H7 (cell line): ENCODE measurements around the gene RAD54L. TPM values are rescaled to one million over a fixed set of nuclear protein-coding genes. Genes with fewer than 3 reads are reported as not detected.
"Not testable (repeated sequence)": the region's sequence is repeated elsewhere in the genome, so short reads cannot be mapped to it uniquely, and the experiment has no call there.

ENCODE experiments used
- DNase-seq: peaks from one replicate; pipeline ENCODE4 v3.0.0; 2012
- H3K27me3 ChIP-seq: 2 replicates; pipeline ENCODE4 v1.6.0; 2011; ENCODE audit warnings: mild to moderate bottlenecking, low read length; ENCODE audit not compliant: control insufficient read depth, insufficient read depth
- H3K36me3 ChIP-seq: replicated peaks from 2 replicates; pipeline ENCODE4 v1.5.1; 2011; ENCODE audit warnings: low read length; ENCODE audit not compliant: control insufficient read depth, insufficient read depth
- H3K4me3 ChIP-seq: 2 replicates; pipeline ENCODE4 v1.5.1; 2011; ENCODE audit warnings: low read depth, mild to moderate bottlenecking, control low read depth, low read length, moderate library complexity; ENCODE audit not compliant: insufficient read depth
- total RNA-seq: library from RNA; depleted of rRNA; stranded (reverse); fragments of >200 nt; shearing (Covaris generic); gene quantifications from 2 replicates; pipeline ENCODE4 v1.2.3, GENCODE V29; 2014; rRNA removed

The RAD54L gene
- total RNA-seq, 1 experiment from 2014 or later, result 46.7 TPM

- Histone ChIP-seq H3K36me3 (peaks cover 26% of the 10 kb centered on the region), H3K4me3 (no peak overlapping the region)
These were observed 62.0 kb downstream of the RAD54L start for GRCh38 chr1:46309401-46310159.

GRCh38 chr1:46310321-46310720 lies 62.8 kb downstream of the RAD54L start:
- H3K36me3 ChIP-seq, result peaks cover 28% of the 10 kb centered on the region

More at GRCh38 chr1:46309401-46310159, 62.0 kb downstream of the RAD54L start:
- no peaks in the 10 kb centered on the region for H3K27me3 ChIP-seq
- no peak for DNase-seq

GRCh38 chr1:46315669-46316403 lies 68.3 kb downstream of the RAD54L start:
- no peaks in the 10 kb centered on the region for H3K27me3 ChIP-seq
- no peak for DNase-seq
- H3K36me3 ChIP-seq, result peaks cover 23% of the 10 kb centered on the region
- H3K4me3 ChIP-seq, result no peak overlapping the region

More at GRCh38 chr1:46310321-46310720, 62.8 kb downstream of the RAD54L start:
- no peak for DNase-seq
- no peaks in the 10 kb centered on the region for H3K27me3 ChIP-seq
- H3K4me3 ChIP-seq, result no peak overlapping the region

GRCh38 chr1:46317323-46317722 lies 69.8 kb downstream of the RAD54L start:
- H3K27me3 ChIP-seq, result no peaks in the 10 kb centered on the region
- no peak for DNase-seq
- H3K36me3 ChIP-seq, result peaks cover 17% of the 10 kb centered on the region
- H3K4me3 ChIP-seq, result no peak overlapping the region

GRCh38 chr1:46319301-46319700 lies 71.7 kb downstream of the RAD54L start:
- not testable (repeated sequence) for H3K36me3 ChIP-seq, H3K27me3 ChIP-seq, DNase-seq, H3K4me3 ChIP-seq

- H3K4me3 ChIP-seq, H3K27me3 ChIP-seq, H3K36me3 ChIP-seq, DNase-seq: not testable (repeated sequence)
These were observed 72.7 kb downstream of the RAD54L start for GRCh38 chr1:46319960-46320914.

- not testable (repeated sequence) for H3K27me3 ChIP-seq, DNase-seq, H3K36me3 ChIP-seq, H3K4me3 ChIP-seq
These were observed 74.6 kb downstream of the RAD54L start for GRCh38 chr1:46322191-46322590.

GRCh38 chr1:46325285-46326076 lies 77.9 kb downstream of the RAD54L start:
- H3K36me3 ChIP-seq, H3K4me3 ChIP-seq, DNase-seq, H3K27me3 ChIP-seq: not testable (repeated sequence)

Other genes starting within 250 kb of the RAD54L start
- 5.7 and 7.0 TPM in 2 replicates for gene PIK3R3, start 115.1 kb upstream of the RAD54L start, total RNA-seq
- not detected in 2 replicates for gene TSPAN1, start 72.7 kb upstream of the RAD54L start, total RNA-seq
- not detected in 2 replicates for gene P3R3URF, start 71.3 kb upstream of the RAD54L start, total RNA-seq
- gene POMGNT1, start 49.3 kb upstream of the RAD54L start, total RNA-seq, result 87.1 and 95.2 TPM in 2 replicates
- 3.6 and 4.5 TPM in 2 replicates for gene LURAP1, start 44.4 kb upstream of the RAD54L start, total RNA-seq
- 123 and 133 TPM in 2 replicates for gene LRRC41, start 55.9 kb downstream of the RAD54L start, total RNA-seq
- 909 and 1,018 TPM in 2 replicates for gene UQCRH, start 55.9 kb downstream of the RAD54L start, total RNA-seq
- 10.4 and 11.8 TPM in 2 replicates for gene NSUN4, start 93.0 kb downstream of the RAD54L start, total RNA-seq
- 12.6 and 19.8 TPM in 2 replicates for gene FAAH, start 146.6 kb downstream of the RAD54L start, total RNA-seq
- 4.2 and 5.4 TPM in 2 replicates for gene DMBX1, start 242.1 kb downstream of the RAD54L start, total RNA-seq